GM06990 (cell line): ENCODE results near the gene MAP1B.
"Not testable (repeated sequence)": the region's sequence is repeated elsewhere in the genome, so short reads cannot be mapped to it uniquely, and the experiment has no call there.

ENCODE experiments used
- DNase-seq: peaks from one replicate; pipeline ENCODE4 v3.0.0-alpha.2; 2011; ENCODE audit not compliant: insufficient read length; ENCODE audit errors: extremely low read depth
- H3K27me3 ChIP-seq: replicated peaks from 2 replicates; pipeline ENCODE4 v1.6.0; 2011; ENCODE audit warnings: low read length; ENCODE audit not compliant: control insufficient read depth, insufficient read depth
- H3K36me3 ChIP-seq: 2 replicates; pipeline ENCODE4 v1.5.1; 2011; ENCODE audit warnings: low read length; ENCODE audit not compliant: control insufficient read depth, insufficient read depth
- H3K4me3 ChIP-seq: replicated peaks from 2 replicates; pipeline ENCODE4 v1.5.1; 2011; ENCODE audit warnings: low read depth, mild to moderate bottlenecking, control low read depth, low read length
- TF ChIP-seq, protein P1 (sequence below): IDR thresholded peaks from 2 replicates; pipeline ENCODE4 v1.5.1; 2011; ENCODE audit warnings: low read length, control low read depth, mild to moderate bottlenecking, inconsistent platforms; ENCODE audit not compliant: insufficient read depth, poor library complexity, severe bottlenecking

MAP1B gene

DNA sequence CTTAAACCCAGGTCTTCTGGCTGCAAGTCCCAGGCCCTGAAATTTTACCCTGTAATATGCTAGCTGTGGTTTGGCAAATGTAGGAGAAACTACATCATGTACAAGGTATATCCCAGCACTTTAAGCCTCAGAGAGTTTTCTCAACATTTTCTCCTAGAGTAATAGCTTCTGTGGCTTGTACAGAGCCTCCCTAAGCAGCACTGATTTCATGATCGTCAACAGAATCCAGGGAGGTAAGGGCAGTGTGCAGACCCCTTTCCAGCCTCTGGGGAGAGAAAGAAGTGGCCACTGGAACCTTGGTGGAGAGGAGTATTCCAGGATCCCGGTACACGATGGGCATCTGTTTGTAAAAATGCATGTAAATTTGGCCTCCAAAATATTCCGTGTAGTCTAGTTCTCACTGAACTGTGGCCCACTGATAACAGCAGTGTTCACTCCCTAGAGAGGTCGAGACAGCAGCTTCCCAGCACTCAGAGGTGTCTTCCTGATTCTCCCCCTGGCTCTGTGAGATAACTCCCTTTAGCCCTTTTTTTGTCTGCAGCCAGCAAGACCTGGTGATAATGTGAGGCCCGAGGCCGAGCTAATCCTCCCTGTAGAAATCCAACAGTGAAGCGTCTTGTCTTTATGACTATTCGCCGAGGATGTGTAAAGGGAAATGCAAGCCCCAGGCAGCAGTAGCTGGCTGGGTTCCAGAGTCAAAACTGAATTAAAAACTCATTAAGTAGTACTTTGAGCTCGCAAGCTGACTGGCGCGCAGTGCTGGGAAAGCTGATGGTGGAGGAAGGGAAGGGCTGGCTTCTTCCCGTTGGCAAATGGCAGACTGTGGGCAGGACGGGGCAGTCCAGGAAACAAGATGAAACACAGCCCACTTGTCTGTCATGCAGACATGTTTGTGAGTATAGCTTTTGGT lies 59.0 kb downstream of the MAP1B start:
- TF ChIP-seq, protein P1, sequence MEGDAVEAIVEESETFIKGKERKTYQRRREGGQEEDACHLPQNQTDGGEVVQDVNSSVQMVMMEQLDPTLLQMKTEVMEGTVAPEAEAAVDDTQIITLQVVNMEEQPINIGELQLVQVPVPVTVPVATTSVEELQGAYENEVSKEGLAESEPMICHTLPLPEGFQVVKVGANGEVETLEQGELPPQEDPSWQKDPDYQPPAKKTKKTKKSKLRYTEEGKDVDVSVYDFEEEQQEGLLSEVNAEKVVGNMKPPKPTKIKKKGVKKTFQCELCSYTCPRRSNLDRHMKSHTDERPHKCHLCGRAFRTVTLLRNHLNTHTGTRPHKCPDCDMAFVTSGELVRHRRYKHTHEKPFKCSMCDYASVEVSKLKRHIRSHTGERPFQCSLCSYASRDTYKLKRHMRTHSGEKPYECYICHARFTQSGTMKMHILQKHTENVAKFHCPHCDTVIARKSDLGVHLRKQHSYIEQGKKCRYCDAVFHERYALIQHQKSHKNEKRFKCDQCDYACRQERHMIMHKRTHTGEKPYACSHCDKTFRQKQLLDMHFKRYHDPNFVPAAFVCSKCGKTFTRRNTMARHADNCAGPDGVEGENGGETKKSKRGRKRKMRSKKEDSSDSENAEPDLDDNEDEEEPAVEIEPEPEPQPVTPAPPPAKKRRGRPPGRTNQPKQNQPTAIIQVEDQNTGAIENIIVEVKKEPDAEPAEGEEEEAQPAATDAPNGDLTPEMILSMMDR = no peak
- DNase-seq = no peak
- Histone ChIP-seq H3K4me3 (no peak overlapping the region), H3K36me3 (no peaks in the 10 kb centered on the region), H3K27me3 (0 out of 2 replicates have a peak, but pooled peaks cover 1% of the 10 kb centered on the region)

DNA sequence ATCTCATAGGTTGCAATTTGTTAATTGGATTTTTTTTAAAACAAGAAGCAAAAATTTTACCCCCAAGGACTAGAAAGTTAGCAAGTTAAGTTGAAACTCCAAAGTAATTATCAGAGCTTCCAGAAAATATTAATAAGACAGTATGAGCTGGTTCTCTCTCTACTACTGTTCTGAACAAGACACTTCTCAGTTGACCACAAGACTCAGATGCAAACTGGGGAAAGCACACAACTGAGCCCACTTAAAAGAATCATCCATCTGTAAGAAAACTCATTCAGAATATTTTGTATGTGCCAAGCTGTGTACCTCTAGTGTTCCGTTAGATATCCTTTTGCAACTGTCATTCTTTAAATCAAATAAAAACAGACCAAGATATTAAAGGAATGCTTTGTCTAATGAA lies 60.0 kb downstream of the MAP1B start:
- DNase-seq = no peak
- Histone ChIP-seq H3K36me3 (no peaks in the 10 kb centered on the region), H3K27me3 (0 out of 2 replicates have a peak, but pooled peaks cover 1% of the 10 kb centered on the region), H3K4me3 (no peak overlapping the region)
- TF ChIP-seq, protein P1 = no peak

DNA sequence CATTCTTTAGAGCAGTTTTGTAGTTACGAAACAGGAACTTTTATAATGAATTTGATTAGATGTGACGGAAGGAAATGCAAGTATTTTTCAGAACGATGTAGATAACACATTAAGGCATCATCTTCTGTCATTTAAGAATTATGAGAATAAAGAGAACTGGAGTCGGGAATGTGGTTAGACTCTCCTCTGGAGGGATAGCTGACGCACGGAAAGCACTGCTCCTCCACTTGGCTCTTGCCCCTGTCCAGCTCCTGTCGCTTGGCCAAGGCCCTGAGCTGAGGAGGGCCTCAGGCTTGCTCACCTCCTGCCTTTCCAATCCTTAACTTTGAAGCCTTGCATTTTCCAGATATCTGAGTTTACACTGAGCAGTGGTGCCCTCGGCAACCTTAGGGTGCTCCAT lies 60.5 kb downstream of the MAP1B start:
- Histone ChIP-seq H3K27me3 (0 out of 2 replicates have a peak, but pooled peaks cover 1% of the 10 kb centered on the region), H3K36me3 (no peaks in the 10 kb centered on the region), H3K4me3 (no peak overlapping the region)
- TF ChIP-seq, protein P1 = no peak
- no peak for DNase-seq

DNA sequence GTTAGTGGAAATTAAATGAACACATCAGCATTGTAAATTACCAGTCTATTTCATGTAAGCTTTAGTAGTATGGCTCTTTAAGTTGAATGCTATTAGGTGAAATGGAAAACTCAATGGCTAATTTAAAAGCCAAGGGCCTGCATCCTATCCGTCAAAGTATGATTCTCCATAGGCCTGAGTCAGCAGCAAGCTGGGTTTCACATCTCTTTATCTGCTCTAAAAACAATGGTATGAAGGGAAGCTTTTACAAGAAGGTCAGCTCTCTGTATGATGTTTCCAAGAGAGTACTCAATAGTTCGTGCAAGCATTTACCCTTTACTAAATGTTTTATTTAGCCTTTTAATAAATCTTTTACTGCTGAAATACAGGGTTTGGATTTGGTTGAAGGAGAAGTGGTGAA lies 62.8 kb downstream of the MAP1B start:
- H3K4me3 ChIP-seq = no peak overlapping the region
- TF ChIP-seq, protein P1 = no peak
- peaks cover 1% of the 10 kb centered on the region; the same call in 1 of the 2 replicates for H3K27me3 ChIP-seq
- no peaks in the 10 kb centered on the region for H3K36me3 ChIP-seq
- no peak for DNase-seq

DNA sequence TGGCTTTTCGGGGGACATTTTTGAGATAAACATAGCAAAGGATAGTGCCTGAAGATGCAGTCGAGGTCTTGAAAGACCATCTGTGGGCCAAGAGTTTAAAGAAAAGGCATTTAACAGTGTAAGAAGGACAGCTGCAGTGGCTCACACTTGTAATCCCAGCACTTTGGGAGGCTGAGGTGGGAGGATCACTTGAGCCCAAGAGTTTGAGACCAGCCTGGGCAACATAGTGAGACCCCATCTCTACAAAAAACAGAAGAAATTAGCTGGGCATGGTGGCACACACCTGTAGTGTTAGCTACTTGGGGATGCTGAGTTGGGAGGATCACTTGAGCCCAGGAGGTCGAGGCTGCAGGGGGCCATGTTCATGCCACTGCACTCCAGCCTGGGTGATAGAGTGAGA lies 63.9 kb downstream of the MAP1B start:
- not testable (repeated sequence) for H3K27me3 ChIP-seq, H3K36me3 ChIP-seq, H3K4me3 ChIP-seq, DNase-seq

DNA sequence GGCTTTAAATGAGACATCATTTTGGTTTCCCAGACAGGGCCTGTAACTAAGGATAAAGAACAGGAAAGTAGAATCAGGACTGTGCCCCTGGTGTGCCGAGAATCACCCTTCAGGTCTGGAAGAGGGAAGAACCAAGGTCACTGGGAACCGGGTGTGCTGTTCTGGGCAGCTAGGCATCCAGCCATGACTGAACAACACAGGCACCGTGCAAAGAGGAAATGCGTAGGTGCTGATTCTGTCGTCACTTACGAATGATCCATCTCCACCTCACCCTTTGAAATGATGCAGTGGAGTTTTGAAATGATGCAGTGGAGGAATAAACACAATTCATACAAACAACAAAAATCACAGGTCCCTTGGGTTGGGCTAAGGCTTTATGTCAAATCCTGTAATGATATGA lies 64.4 kb downstream of the MAP1B start:
- DNase-seq = no peak

More for the DNA sequence above, 64.4 kb downstream of the MAP1B start:
- Histone ChIP-seq H3K4me3 (no peak overlapping the region), H3K27me3 (peaks cover 5% of the 10 kb centered on the region; the same call in 1 of the 2 replicates), H3K36me3 (no peaks in the 10 kb centered on the region)
- TF ChIP-seq, protein P1 = no peak
